Glutamatergic neuron (in vitro differentiated cells): ENCODE measurements around the gene DLL3. TPM values are rescaled to one million over a fixed set of nuclear protein-coding genes. Genes with fewer than 3 reads are reported as not detected.

Experiments used
- DNase-seq: peaks from one replicate; pipeline ENCODE4 v3.0.0; 2022
- H3K27ac Mint-ChIP-seq: one replicate; pipeline ENCODE4 v1.8.0; 2020; ENCODE audit warnings: mild to moderate bottlenecking, mixed read lengths, inconsistent platforms; ENCODE audit not compliant: unreplicated experiment
- H3K27me3 Mint-ChIP-seq: one replicate; pipeline ENCODE4 v1.8.0; 2020; ENCODE audit warnings: mild to moderate bottlenecking, moderate library complexity, mixed read lengths, inconsistent platforms; ENCODE audit not compliant: unreplicated experiment
- H3K36me3 Mint-ChIP-seq: one replicate; pipeline ENCODE4 v1.8.0; 2020; ENCODE audit warnings: mild to moderate bottlenecking, mixed read lengths, inconsistent platforms; ENCODE audit not compliant: unreplicated experiment
- H3K4me1 Mint-ChIP-seq: one replicate; pipeline ENCODE4 v1.8.0; 2020; ENCODE audit warnings: mild to moderate bottlenecking, low read depth, mixed read lengths, inconsistent platforms; ENCODE audit not compliant: unreplicated experiment
- H3K4me3 Mint-ChIP-seq: one replicate; pipeline ENCODE4 v1.8.0; 2020; ENCODE audit warnings: mild to moderate bottlenecking, mixed read lengths, inconsistent platforms; ENCODE audit not compliant: unreplicated experiment
- H3K9me3 Mint-ChIP-seq: one replicate; pipeline ENCODE4 v1.8.0; 2020; ENCODE audit warnings: mild to moderate bottlenecking, moderate library complexity, mixed read lengths, inconsistent platforms; ENCODE audit not compliant: unreplicated experiment
- CTCF ChIP-seq: fragments of 200-600 bp; sonication (generic); IDR thresholded peaks from one replicate; pipeline ENCODE4 v1.5.0; 2021; ENCODE audit not compliant: partially characterized antibody, unreplicated experiment
- total RNA-seq: library from RNA; stranded (reverse); fragmentation: NEBNext Ultra II Directional; extraction: Animal tissue kit (Norgen Biotek cat#: 25700); gene quantifications from one replicate; pipeline ENCODE4 v1.2.1, GENCODE V29; 2021; ENCODE audit not compliant: unreplicated experiment

Gene DLL3
- total RNA-seq, 1 donor from 2014 or later = 788 TPM

DNA sequence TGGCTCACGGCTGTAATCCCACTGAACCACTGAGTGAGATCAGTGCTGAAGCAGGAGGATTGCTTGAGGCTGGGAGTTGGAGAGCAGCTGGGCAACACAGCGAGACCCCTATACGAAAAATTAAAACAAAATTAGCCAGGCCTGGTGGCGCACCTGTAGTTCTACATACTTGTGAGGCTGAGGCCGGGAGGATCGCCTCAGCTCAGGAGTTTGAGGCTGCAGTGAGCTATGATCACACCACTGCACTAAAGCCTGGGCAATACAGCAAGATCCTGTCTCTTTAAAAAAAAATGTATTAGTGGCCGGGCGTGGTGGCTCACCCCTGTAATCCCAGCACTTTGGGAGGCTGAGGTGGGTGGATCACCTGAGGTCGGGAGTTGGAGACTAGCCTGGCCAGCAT, 9.9 kb downstream of the DLL3 start:
- peak overlapping the region; percentile 82 for H3K27ac Mint-ChIP-seq
- peaks cover 31% of the 10 kb centered on the region for H3K4me1 Mint-ChIP-seq
- H3K27me3 Mint-ChIP-seq = peaks cover 26% of the 10 kb centered on the region
- no peak for DNase-seq
- peak overlapping the region; percentile 67 for H3K4me3 Mint-ChIP-seq
- TF ChIP-seq CTCF = no peak
- peaks cover 26% of the 10 kb centered on the region for H3K9me3 Mint-ChIP-seq
- H3K36me3 Mint-ChIP-seq = no peaks in the 10 kb centered on the region

GRCh38 chr19:39509233-39509632, 10.5 kb downstream of the DLL3 start:
- Mint-ChIP-seq H3K27me3 (peaks cover 24% of the 10 kb centered on the region), H3K27ac (no peak overlapping the region), H3K9me3 (peaks cover 32% of the 10 kb centered on the region), H3K4me1 (peaks cover 26% of the 10 kb centered on the region), H3K36me3 (no peaks in the 10 kb centered on the region), H3K4me3 (peak overlapping the region; percentile 30)
- no peak for TF ChIP-seq CTCF
- no peak for DNase-seq

DNA sequence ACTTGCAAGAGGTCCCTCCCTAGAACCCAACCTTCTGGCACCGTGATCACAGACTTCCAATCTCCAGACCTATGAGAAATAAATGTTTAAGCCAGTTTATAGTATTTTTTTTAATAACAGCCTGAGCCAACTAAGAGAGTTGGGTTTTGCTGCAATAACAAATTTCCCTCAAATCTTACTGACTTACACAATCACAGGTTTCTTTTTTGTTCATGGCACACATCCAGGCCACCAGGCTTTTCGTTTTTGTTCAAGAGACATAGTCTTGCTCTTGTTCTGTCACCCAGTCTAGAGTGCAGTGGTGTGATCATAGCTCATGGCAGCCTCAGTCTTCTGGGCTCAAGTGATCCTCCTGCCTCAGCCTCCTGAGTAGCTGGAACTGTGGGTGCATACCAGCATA, 14.2 kb downstream of the DLL3 start:
- TF ChIP-seq CTCF = no peak
- Mint-ChIP-seq H3K4me3 (no peak overlapping the region), H3K4me1 (peaks cover 10% of the 10 kb centered on the region), H3K27ac (no peak overlapping the region), H3K9me3 (peaks cover 28% of the 10 kb centered on the region), H3K36me3 (peaks cover 5% of the 10 kb centered on the region), H3K27me3 (peaks cover 24% of the 10 kb centered on the region)
- no peak for DNase-seq

GRCh38 chr19:39514840-39515550, 16.2 kb downstream of the DLL3 start, which contains the start of gene SELENOV:
Gene SELENOV, plus strand, starts transcription at chr19:39515139. Its CDS starts 74 bp downstream, at chr19:39515213.
- Mint-ChIP-seq H3K27me3 (peaks cover 24% of the 10 kb centered on the region), H3K27ac (peak within 1 kb of the TSS; percentile 94), H3K36me3 (peaks cover 5% of the 10 kb centered on the region), H3K9me3 (peaks cover 28% of the 10 kb centered on the region), H3K4me3 (peak within 1 kb of the TSS; percentile 89), H3K4me1 (peaks cover 14% of the 10 kb centered on the region)
- peak; percentile 80 for DNase-seq
- TF ChIP-seq CTCF = no peak

DNA sequence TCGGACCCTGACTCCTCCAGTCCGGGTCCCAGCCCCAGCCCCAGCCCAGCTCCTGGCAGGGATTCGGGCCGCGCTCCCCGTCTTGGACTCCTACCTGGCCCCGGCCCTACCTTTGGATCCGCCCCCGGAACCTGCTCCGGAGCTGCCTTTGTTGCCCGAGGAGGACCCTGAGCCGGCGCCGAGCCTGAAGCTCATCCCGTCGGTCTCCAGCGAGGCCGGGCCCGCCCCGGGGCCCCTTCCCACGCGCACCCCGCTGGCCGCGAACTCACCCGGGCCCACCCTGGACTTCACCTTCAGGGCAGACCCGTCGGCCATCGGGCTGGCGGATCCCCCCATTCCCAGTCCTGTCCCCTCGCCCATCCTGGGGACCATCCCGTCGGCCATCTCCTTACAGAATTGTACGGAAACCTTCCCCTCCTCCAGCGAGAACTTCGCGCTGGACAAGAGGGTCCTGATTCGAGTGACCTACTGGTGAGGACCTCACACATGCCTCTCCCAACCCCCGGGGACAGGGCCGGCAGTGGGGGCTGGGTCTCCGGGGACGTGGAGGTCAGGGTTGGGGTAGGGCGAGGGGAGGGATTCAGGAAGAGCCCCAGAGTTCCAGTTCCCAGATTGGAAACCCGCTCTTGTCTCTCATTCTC, 16.9 kb downstream of the DLL3 start:
- Mint-ChIP-seq H3K36me3 (peaks cover 5% of the 10 kb centered on the region), H3K27me3 (peaks cover 24% of the 10 kb centered on the region), H3K27ac (peak overlapping the region; percentile 69), H3K9me3 (peaks cover 28% of the 10 kb centered on the region), H3K4me1 (peaks cover 14% of the 10 kb centered on the region), H3K4me3 (peak overlapping the region; percentile 89)
- no peak for DNase-seq
- TF ChIP-seq CTCF = no peak
